Fibroblast of skin of back (primary cell): ENCODE measurements around the gene OXNAD1.

Experiments used
- DNase-seq: peaks from one replicate; pipeline ENCODE4 v3.0.0-alpha.2; 2013

Gene OXNAD1

DNA sequence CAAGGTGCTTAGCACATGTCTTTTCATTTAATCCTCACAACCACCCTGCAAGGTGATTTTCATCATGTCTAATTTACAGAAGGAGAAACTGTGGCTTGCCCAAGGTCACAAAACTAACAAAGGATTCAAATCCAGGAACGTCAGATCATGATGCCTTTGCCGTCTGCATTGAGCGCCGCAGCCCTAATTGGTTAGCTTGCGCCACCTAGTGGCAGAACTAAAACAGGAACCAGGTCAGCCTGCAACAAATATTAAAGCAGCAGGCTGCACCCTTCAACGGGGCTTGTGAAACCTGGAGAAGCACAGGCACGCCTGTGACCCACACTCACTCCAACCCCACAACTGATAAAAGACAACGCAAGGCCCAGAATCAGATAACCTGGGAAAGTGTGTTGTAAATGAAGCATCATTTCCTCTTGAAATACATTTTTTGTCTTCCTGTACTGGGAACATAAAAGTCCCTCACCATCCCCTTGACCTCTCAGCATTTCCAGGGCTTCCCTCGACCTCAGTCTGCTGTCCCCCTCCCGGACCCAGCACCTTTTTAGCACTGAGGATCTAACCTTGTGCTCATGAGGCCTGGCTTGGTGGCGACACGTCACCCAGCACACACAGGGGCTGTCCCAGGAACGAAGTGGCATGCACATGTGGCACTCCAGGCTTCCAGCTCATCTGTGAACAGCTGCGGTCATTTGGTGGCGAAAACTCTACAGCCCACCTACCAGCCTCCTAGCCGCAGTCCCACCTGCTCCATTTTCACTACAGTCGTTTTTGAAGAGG, 17.5 kb upstream of the OXNAD1 start:
- DNase-seq, result peak; percentile 81

DNA sequence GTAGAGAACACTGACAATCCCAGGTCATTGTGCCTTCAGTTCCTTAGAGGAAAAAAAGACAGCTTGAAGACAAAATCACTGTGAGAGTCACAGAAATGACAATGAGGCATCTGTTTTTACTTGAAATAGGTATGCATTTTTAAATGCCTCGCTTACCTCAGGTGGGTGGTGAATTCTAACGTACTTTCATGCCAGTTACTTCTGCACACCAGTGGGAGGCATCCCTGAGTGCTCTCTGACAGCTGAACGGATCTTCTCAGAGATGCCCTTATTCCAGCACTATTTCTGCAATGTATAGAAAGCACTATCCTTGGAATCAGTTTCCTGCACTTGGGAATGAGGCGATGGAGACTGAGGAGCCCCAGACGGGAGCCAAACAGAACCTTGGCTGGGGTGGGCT, 16.5 kb upstream of the OXNAD1 start:
- no peak for DNase-seq

DNA sequence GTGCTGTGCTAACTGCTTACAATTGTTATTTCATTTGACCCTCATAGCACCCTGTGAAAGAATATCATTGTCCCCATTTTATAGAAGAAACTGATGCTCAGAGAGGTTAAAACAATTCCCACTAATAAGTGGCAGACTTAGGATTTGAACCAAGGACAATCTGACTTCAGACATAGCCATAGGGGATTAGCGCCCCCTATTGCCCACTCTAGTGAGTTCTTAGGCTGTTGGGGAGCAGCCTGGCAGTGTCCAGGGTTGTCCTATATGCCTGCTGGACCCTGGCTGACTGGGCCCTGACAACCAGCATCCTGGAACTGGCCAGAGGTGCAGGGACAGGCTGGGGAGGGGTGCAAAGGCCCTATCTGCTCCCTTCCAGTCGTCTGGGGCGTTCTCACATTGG, 15.7 kb upstream of the OXNAD1 start:
- DNase-seq, result peak; percentile 38

DNA sequence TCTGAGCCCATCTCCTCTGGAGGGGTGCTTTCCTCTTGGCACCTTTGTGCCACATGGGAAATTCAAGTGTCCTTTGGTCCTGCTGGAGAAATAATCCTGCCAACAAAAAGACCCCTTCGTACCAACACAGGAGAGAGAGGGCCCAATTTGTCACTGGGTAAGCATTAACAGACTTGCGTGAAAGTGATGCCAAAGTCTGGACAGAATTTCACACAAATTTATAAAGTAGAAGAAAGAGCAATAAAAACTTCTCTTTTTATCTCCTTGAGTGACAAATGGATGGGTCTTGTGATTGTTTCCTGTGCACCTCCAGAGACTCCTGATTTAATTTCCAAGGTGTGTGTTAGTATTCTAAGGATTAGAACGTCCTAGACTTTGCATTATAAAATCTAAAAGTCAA, 15.1 kb upstream of the OXNAD1 start:
- no peak for DNase-seq

DNA sequence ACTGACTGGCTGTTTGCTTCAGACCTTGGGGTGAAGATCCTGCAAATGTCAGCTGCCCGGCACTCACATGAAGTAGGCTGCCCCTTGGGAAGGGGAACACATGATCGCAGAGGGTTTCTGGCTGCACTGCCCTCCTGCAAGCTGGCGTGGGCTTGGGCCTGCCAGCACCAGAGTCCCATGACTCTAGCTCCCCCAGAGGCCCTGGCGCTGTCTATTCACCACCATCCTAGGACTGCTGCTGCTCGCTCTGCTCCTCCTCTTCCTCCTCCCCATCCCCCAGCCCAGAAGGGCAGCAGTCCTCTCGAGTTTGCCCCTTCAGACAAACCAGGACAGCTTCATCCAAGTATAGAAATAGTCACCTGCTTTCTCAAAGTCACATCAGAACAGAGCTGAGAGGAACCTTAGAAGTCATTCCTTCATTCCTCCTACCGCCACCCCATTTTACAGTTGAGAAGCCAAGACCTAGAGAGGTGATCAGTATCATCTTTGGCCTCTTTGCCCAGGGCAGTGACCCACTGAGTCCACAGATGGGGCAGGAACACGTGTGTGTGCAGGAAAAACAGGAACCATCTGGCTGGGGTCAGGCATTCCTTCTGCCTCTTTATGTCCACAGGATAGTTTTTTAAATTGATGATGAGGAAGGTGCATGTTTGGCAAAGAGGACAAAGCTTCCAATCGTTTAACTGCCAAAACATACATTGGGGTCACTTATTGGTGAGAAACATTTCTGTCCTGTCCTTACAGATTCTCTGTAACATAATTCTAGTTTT, 13.5 kb upstream of the OXNAD1 start:
- DNase-seq, result no peak

DNA sequence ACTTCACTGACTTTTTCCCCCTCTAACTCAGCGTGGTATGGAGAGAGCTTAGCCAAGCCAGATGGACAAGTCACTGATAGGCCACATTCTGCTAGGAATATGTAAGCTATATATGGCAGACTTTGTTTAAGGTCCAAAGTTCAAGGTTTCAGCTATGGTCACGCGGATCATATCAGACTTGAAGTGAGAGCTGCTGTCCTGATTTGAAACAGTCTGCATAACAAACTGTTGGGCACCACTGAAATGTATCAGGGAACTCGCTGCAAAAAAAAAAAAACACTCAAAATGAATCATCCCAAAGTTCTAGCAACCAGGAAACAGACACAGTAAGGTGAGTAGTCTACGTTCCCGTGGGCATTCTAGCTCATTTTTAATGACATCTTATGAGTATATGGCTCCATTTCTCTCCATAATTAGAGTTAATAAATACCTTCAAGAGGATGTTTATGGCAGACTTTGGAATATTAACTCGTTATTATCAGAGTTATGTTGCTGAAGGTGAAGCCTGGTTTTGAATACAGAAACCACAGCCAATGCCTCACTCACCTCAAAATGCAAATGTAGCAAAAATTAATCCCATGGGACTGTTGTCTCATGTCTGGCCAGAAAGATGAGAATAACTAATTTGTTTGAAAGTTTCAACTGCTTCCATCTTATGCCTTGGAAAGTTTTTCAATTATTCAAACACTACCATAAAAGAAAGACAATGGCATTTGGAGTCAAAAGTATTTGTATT, 12.6 kb upstream of the OXNAD1 start:
- DNase-seq, result no peak

DNA sequence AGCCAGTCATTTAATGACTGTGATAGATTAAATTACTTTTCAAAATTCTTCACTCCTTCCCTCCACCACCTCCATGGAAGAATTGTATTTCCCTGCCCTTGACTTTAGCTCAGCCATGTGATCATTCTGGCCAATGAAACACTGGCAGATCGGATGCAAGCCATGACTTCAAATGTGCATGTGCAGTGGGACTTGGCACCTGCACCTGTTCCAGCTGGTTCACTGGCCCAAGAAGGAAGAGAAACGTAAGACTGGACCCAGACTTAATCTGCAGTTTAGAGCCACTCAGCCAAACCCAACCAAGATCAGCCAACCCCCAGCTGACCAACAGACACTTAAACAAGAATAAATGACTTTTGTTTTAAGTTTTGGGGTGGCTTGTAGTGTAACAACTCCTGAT, 12.0 kb upstream of the OXNAD1 start:
- DNase-seq, result no peak

DNA sequence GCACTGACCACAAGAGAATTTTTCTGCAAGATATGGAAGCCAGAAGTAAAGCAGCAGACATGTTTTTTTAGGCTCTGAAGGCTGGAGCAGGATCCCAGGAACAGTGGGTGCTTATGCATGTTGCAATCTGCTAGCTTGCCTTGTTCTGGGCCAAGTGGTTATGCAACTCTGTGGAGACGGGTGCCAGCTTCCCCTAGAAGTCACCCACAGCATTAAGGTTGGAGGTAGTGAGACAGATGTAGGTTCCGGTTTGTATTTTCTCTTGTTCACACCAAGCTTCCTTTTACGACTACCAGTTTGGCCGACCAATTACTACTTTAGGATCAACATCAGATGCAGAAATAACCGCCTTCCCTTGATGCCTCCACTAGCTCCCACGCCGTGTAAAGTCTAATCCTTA, 11.4 kb upstream of the OXNAD1 start:
- no peak for DNase-seq

DNA sequence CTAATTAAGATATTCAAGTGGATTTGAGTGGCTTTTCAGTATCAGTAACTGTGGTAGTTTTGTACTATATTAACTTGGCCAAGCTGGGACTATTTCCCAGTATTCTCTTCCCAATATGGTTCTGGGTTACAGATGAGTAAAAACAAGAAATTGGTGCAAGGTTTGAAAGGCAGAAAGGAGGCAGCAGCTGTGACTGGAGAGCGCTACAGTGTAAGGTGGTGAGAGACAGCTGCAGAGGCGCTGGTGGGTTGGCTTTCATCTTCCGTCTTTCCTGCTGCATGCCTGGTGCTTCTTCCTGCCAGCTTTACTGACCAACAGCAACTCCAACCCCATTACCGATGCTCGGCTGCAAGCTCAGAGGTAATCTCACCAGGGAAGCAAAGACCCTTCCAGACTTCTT, 10.1 kb upstream of the OXNAD1 start:
- DNase-seq, result no peak

DNA sequence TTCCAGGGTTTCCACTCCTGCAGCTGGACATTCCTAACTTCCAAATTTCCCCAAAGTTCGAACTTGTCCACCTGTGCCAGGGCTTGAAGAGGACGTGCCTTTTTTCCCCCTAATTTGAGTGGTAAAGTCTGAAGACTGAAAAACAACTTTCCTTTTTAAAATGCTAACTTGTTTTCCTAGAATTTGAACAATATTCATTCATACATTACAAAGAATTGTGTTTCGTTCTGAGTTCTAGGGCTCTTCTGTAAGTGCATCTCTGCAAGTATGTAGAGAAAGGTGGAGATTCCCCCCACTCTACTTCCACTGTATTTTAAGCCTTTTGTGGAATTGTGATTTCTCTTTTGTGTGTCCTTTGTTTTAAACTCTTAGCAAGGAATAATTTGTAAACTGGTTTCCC, 9.7 kb upstream of the OXNAD1 start:
- no peak for DNase-seq

DNA sequence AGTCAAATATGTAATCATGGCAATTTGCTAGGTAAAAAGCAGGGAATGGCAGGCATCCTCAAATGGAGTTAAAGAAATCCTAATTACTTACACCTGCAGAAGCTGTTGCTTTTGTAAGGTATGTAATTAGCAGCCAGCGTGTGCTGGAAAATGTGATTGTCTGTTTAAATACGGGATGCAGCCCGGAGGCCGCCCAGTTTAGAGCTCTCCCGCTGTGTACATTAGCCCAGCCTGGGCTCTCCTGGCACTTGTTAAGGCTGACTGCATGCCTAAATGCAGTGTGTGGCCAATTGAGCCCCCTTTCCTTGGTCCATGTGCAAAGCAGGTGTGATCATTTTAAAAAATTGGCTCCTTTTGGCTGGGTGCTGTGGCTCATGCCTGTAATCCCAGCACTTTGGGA, 9.3 kb upstream of the OXNAD1 start:
- no peak for DNase-seq

DNA sequence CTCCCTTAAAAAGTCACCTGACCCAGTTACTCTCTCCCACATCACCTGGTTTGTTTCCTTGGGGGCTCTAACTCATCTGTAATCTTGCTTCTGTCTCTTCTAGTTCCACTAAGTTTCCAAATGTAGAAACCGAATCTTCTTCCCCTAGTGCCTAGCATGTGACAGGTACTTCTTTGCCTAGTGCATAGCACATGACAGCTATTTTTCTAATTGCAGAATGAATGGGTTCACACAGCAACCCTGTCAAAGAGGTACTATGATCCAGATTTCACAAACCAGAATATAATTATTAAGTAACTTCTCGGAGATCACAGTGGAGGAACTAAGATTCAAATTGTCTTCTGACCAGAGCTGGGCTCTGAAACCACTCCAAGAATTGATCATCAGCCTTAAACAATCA, 7.7 kb upstream of the OXNAD1 start:
- no peak for DNase-seq

DNA sequence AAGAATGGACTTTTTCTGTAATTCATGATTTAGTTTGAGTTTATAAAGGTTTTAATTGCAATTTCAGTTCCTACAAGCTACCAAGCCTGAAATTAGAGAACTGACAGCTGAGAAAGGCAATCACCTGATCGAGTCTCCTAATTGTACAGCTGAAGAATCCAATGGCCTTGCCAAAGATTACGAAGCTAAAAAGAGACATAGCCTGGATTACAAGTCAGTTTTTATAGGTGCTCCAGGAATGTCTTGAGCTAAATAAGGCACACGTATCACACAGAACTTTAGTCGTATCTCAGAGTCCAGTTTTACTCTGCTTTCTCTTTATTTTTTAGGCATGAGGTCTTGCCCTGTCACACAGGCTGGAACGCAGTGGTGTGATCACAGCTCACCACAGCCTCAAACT, 6.8 kb upstream of the OXNAD1 start:
- no peak for DNase-seq

DNA sequence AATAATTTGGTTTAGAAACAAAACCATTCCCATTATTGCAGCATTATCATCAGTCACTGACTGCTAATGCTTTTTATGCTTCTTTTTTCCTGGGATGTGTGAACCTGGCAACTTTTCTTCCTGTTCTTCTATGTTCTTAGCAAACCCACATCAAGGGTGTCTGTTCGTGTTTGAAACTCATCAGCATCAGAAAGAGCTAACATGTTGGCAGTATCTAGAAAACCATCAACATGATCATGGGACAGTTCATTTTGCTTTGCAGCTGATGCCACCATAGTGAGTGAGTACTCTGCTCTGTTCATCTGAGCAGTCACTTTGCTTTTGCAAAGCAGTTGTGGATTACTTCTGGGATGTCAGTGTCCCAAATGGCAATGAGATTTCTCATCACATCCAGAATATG, 6.1 kb upstream of the OXNAD1 start:
- DNase-seq, result no peak

DNA sequence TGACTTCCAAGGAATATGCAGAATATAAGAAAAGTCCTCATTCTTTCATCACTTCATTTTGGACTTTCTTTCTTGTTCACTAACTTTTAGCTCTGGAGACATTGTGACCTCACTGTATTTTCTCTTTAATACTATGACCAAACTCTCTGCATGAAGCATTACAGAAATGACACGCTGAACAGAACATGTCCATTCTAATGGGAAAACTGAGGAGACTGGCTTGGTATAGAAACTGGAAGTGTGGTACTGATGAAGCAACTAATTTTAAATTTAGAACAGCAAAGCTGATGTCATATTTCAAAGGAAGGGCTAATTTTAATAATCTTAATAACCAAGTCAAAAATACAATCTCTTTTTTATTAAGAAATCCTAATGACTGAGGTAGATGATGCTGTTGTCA, 5.0 kb upstream of the OXNAD1 start:
- no peak for DNase-seq

DNA sequence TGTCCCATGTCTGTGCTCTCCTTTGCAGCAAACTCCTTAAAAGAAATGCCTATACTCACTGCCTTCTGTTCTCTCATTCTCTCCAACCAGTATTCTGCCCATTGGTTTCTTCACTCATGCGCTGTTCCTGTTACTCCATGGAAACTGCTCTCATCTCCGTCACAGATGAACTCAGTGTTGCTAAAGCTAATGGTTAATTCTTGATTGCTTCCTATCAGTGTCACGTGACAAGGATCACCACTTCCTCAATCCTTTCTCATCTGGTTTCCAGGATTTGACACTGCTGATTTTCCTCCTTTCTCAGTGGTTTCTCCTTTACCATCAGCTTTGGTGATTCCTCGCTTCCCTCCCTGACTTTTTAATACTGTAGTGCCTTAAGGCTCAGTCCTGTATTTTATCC, 2.8 kb upstream of the OXNAD1 start:
- DNase-seq, result no peak

DNA sequence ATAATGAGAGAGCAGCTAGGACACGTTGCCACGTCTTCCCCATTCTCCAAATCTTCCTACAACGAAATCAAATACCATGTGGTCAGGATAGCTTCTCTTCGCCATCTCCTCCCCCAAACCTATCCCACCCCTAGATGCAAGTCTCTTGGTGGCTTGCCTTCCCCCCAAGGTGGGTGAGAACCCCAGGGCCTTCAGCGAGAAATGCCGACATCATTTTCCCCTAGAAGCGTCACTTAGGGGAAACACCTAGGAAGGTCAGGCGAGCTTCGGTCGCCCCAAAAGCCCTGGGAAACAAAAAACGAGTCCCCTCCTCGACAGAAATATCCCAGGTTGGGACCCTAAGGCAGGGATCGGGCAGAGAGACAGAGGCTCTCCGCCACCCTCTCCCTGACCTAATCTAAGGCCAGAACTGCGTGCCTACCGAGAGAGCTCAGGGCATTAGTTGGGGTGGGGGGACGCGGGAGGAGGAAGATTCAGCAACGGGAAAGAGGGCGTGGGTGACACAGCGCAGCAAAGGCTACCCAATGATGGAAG, 771 bp upstream of the OXNAD1 start:
- peak; percentile 6 for DNase-seq

DNA sequence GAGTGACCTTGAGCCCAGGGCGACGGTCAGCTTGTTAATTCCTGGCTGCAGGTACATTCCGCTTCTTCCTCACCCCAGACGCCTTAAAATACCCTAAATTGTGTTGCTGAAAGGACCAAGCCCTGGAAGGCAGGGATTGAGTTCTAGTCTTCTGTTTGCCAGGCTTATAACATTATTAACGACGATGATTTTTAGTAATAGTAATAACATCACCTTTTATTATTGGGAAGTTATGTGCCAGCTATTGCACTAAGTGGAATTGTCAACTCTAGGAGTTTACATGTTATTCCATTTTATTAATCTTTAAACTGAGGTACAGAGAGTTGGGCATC, 409 bp downstream of the OXNAD1 start:
- no peak for DNase-seq

DNA sequence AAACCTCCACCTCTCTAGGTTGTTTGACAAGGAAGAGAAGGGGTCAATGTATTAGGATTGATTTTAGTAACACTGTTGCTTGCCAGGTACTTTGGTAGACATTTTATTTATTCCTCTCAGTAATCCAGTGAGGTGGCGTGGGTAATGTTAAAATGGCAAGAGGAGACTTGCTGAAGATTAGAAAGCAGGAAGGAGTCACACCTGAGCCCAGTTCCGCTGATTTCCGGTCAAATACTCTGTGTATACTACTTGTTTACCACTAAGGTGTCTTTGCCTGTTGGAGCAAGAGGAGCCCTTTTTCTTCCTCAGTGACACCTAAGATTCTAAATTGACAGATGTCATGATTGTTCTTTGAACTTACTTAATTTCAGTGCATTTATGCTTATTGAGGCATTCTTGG, 1.7 kb downstream of the OXNAD1 start:
- DNase-seq, result no peak

DNA sequence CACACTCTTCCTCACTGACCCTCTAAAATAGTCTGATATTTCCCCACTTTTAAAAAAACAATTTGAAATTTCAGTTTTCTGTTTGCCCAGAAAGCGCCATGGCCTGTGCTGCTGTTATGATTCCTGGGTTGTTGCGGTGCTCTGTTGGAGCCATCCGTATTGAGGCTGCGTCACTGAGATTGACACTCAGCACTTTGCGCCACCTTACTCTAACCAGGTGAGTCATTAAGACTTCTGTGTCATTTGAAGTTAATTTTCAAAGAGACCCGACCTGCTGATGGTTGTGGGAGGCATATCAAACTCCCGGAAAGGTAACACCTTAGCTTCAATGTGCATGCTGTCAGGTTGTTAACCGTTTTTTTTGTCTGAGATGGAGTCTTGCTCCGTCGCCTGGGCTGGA, 5.8 kb downstream of the OXNAD1 start:
- DNase-seq, result no peak

DNA sequence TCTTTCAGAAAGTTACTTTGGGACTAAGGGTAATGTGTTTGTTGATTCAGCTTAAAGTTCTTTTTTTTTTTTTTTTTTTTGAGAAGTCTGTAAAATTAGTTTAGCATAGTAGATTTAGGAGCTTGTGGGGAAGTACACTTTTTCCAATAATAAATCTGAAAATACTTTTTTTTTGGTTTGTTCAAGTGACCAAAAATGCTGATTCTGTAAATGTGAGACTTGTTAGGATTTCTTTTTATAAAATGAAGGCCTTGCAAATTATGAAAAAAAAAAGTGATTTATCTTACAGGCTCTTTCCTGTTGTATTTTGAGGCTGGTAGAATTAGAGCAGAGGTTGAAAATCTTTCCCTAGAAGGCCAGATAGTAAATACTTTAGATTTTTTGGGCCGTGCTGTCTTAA, 7.6 kb downstream of the OXNAD1 start:
- DNase-seq, result no peak

DNA sequence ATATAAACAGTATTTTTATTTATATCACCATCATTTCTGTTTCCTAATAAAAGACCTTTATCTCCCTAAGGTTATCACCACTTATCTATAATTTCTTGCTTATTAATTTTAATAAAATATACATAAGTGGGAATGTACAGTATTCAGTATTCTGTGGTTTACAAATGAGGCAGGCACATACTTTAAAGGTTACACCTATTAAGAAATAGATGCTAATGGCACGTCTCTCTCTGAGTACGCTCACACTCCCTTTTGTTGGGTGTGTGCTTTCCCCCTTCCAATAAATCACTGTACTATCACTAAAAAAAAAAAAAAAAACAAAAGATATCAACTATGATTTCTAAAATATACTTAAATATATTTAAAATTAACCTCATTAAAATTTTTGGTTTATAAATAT, 8.9 kb downstream of the OXNAD1 start:
- no peak for DNase-seq

DNA sequence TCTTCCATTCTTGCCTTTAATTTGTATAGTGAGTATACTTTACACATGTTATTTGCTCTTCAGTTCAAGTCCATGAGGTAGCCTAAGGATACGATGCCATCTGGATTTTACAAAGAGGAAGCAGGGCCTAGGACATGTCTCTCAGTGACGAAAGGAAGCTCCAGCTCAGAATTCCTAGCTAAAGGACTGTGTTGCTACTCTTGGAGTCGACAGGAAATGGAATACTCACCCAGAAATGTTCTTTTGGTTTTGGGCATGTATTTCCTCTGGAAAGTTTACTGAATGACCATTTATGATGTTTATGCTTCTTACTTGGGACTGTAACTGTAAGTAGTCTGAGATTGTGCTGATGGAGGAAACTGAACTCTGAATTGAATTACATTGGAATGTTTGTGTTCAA, 12.5 kb downstream of the OXNAD1 start:
- peak; percentile 66 for DNase-seq
